HCT116 (cell line): ENCODE results near the gene AGBL3. TPM values are rescaled to one million over a fixed set of nuclear protein-coding genes. Genes with fewer than 3 reads are reported as not detected.

Experiments used
- ATAC-seq: fragments of 200-7000 bp; cut with Tn5 transposase; 2 replicates; pipeline ENCODE4 v1.9.1; 2020; ENCODE audit warnings: mild to moderate bottlenecking, moderate library complexity
- BruUV-seq: library from RNA; stranded (reverse); fragments of 400-500 nt; replicated peaks from 2 replicates; lab custom pipeline; 2021; lab: Mats Ljungman, UMichigan
- CTCF ChIA-PET: fragments of 300-600 bp; sonication (Branson Sonifier 250); formaldehyde crosslinking; loops from one replicate; lab custom pipeline; 2021; ENCODE audit warnings: antibody characterized with exemption; lab: Charles Lee
- POLR2A ChIA-PET: fragments of 300-600, 350-600 bp; sonication (Branson Sonifier 250); formaldehyde crosslinking; loops from one replicate; lab custom pipeline; 2021; ENCODE audit warnings: antibody characterized with exemption; lab: Charles Lee
- RAD21 ChIA-PET, 2 experiments: fragments of 300-600 bp; sonication (Branson Sonifier 250); formaldehyde crosslinking; loops; one replicate each; lab custom pipeline; 2023; ENCODE audit warnings: low total read pairs in 2 of 2; ENCODE audit not compliant: uncharacterized antibody in 2 of 2, unreplicated experiment in 2 of 2, low non-redundant PET in 1 of 2; lab: Charles Lee
- DNase-seq: peaks from one replicate; pipeline ENCODE4 v3.0.0-alpha.2; 2010; ENCODE audit warnings: low read depth, low spot score
- H2AFZ ChIP-seq: fragments of 200-600 bp; shearing (Covaris generic), sonication (generic); 2 replicates; pipeline ENCODE4 v1.6.1; 2017; ENCODE audit warnings: low read depth, mixed run types, mixed read lengths, antibody characterized with exemption, low read length; ENCODE audit not compliant: poor library complexity, severe bottlenecking
- H3K27ac ChIP-seq: 2 replicates; pipeline ENCODE4 v1.5.1; 2012; ENCODE audit warnings: low read depth, low read length
- H3K27me3 ChIP-seq: fragments of 200-600 bp; sonication (generic); 2 replicates; pipeline ENCODE4 v1.6.1; 2016; ENCODE audit warnings: mixed run types, low read length, mixed read lengths; ENCODE audit not compliant: insufficient read depth
- H3K36me3 ChIP-seq, 2 experiments: fragments of 200-500 bp in 1 of 2; fragments of 200-600 bp in 1 of 2; sonication (Bioruptor generic) in 1 of 2; sonication (generic) in 1 of 2; 2 replicates each; pipeline versions ENCODE4 v1.5.1 to v1.6.1; 2014 to 2016; ENCODE audit warnings: low read length in 2 of 2, inconsistent platforms in 1 of 2, mixed read lengths in 1 of 2, mixed run types in 1 of 2; ENCODE audit not compliant: insufficient read depth in 2 of 2, control insufficient read depth in 1 of 2
- H3K4me1 ChIP-seq, 2 experiments: fragments of 200-600 bp in 1 of 2; sonication (generic) in 1 of 2; 2 replicates each; pipeline versions ENCODE4 v1.5.1 to v1.6.1; 2012 to 2017; ENCODE audit warnings: low read length in 2 of 2, inconsistent platforms in 1 of 2, mild to moderate bottlenecking in 1 of 2, mixed read lengths in 1 of 2, mixed run types in 1 of 2, moderate library complexity in 1 of 2; ENCODE audit not compliant: insufficient read depth in 2 of 2, control insufficient read depth in 1 of 2
- H3K4me2 ChIP-seq: fragments of 200-600 bp; sonication (generic); 2 replicates; pipeline ENCODE4 v1.6.1; 2017; ENCODE audit warnings: mixed run types, low read length, mixed read lengths
- H3K4me3 ChIP-seq, 2 experiments: fragments of 200-600 bp in 1 of 2; sonication (generic) in 1 of 2; replicated peaks in 1 of 2; 2 replicates each; pipeline ENCODE4 v1.5.1; 2011 to 2016; ENCODE audit warnings: low read length in 2 of 2, control low read depth in 1 of 2, low read depth in 1 of 2, mild to moderate bottlenecking in 1 of 2, mixed read lengths in 1 of 2, mixed run types in 1 of 2
- H3K79me2 ChIP-seq: fragments of 200-600 bp; sonication (generic); 2 replicates; pipeline ENCODE4 v1.6.1; 2017; ENCODE audit warnings: mild to moderate bottlenecking, mixed run types, low read length, moderate library complexity, mixed read lengths; ENCODE audit not compliant: insufficient read depth
- H3K9ac ChIP-seq: fragments of 200-600 bp; sonication (generic); 2 replicates; pipeline ENCODE4 v1.6.1; 2016; ENCODE audit warnings: low read length, mixed read lengths
- H3K9me2 ChIP-seq: fragments of 200-600 bp; sonication (generic), shearing (Covaris generic); 2 replicates; pipeline ENCODE4 v1.6.1; 2017; ENCODE audit warnings: mixed run types, mild to moderate bottlenecking, moderate library complexity; ENCODE audit not compliant: insufficient read depth
- H3K9me3 ChIP-seq, 2 experiments: fragments of 200-500 bp in 1 of 2; fragments of 200-600 bp in 1 of 2; sonication (Bioruptor generic) in 1 of 2; sonication (generic) in 1 of 2; 2 replicates each; pipeline ENCODE4 v1.6.1; 2014 to 2017; ENCODE audit warnings: low read length in 2 of 2, mixed read lengths in 2 of 2, inconsistent platforms in 1 of 2, low read depth in 1 of 2, mild to moderate bottlenecking in 1 of 2, mixed run types in 1 of 2, moderate library complexity in 1 of 2; ENCODE audit not compliant: control insufficient read depth in 1 of 2, insufficient read depth in 1 of 2
- H4K20me1 ChIP-seq: fragments of 200-600 bp; sonication (generic), shearing (Covaris generic); 2 replicates; pipeline ENCODE4 v1.6.1; 2017; ENCODE audit warnings: mixed run types, mild to moderate bottlenecking, moderate library complexity; ENCODE audit not compliant: insufficient read depth
- CBX3 ChIP-seq: IDR thresholded peaks from 2 replicates; pipeline ENCODE4 v1.6.1; 2012; ENCODE audit warnings: low read depth
- CEBPB ChIP-seq: IDR thresholded peaks from 2 replicates; pipeline ENCODE4 v1.6.1; 2012; ENCODE audit warnings: low read depth
- CTCF ChIP-seq, 3 experiments: fragments of 200-600 bp in 1 of 3; sonication (generic) in 1 of 3; IDR thresholded peaks in 2 of 3; conservative IDR thresholded peaks in 1 of 3; 2 replicates each; pipeline ENCODE4 v1.5.1; 2012 to 2017; ENCODE audit warnings: low read depth in 2 of 3, low read length in 2 of 3, antibody characterized with exemption in 1 of 3, borderline replicate concordance in 1 of 3, control low read depth in 1 of 3, mild to moderate bottlenecking in 1 of 3, mixed read lengths in 1 of 3, mixed run types in 1 of 3, moderate library complexity in 1 of 3; ENCODE audit not compliant: insufficient read depth in 1 of 3
- EZH2phosphoT487 ChIP-seq: fragments of 200-600 bp; IDR thresholded peaks from 2 replicates; pipeline ENCODE4 v1.6.1; 2018; ENCODE audit warnings: antibody characterized with exemption, borderline replicate concordance
- JUND ChIP-seq: IDR thresholded peaks from 2 replicates; pipeline ENCODE4 v1.6.1; 2012
- ZFX ChIP-seq: fragments of 450-650 bp; IDR thresholded peaks from 2 replicates; pipeline ENCODE4 v1.6.1; 2017
- intact Hi-C: fragments of 100-400 bp; cut with micrococcal nuclease; formaldehyde crosslinking; loops from 2 replicates; pipeline ENCODE4 v1.10.0; 2022
- total RNA-seq: library from RNA; stranded (reverse); gene quantifications from one replicate; pipeline ENCODE4 v1.2.1, GENCODE V29; 2021; ENCODE audit not compliant: unreplicated experiment
- TF ChIP-seq, protein P1 (sequence below): IDR thresholded peaks from 2 replicates; pipeline ENCODE4 v1.6.1; 2012

AGBL3 gene
- total RNA-seq, 1 experiment from 2014 or later, result 1.9 TPM

GRCh38 chr7:135160098-135160857 is 174.0 kb downstream of the AGBL3 start (continued):
- TF ChIP-seq CTCF (IDR thresholded peaks at IDR 0.05 in 2 of 3, conservative IDR thresholded peaks at IDR 0.05 in 1 of 3; ENCODE audit: borderline replicate concordance in 1 of 3, insufficient read depth in 1 of 3, low read depth in 2 of 3, low read length in 2 of 3), result no peak
- TF ChIP-seq JUND, result no peak
- TF ChIP-seq, all 23 proteins: peak for 3

DNA sequence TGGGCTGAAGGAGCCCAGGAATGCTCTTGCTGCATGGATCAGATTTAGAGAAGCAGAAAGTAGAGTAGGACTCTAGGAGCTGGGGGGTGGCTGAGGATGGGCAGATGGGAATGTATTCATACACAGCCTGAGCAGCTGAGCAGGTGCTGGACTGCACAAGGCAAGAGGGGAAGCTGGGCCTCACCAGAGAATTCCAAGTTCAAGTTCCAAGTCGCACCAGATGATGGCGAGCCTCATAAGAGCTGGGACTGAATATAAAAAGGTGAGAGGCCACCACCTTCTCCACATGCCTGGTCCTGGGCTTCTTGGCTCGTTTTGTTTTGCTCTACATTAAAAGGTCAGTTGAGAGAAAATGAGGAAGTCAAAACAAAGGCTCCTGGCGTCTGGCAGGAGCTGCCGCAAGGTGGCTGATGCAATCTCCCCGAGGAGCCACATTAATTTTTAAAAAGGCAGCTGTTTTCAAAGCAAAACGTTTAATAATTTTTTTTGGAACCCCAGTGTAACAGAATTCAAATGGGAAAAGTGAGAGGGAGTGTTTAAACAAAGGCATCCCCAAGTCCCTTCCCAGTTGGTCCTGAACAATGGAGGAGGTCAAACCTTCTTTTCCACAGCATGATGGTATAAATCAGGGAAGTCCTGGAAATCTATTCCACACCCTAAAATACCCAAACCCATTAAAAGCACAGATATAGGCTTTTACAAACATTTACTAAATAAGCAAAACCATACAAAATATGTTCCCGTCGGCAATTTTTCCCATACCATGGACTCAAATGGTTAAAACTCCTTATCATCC is 174.7 kb downstream of the AGBL3 start:
- RAD21 ChIA-PET, result no interaction called here
- Histone ChIP-seq H3K4me1 (peaks cover 18 to 23% of the 10 kb centered on the region in 2 experiments), H3K27me3 (no peaks in the 10 kb centered on the region), H4K20me1 (no peaks in the 10 kb centered on the region)
- intact Hi-C loops, result loop anchor here (10.0 kb wide), 2 partner anchors 266 to 466 kb away; no protein-coding TSS in a partner anchor
- peak; percentile 26 for ATAC-seq
- TF ChIP-seq, protein P1, sequence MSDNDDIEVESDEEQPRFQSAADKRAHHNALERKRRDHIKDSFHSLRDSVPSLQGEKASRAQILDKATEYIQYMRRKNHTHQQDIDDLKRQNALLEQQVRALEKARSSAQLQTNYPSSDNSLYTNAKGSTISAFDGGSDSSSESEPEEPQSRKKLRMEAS, result no peak
- no peak for TF ChIP-seq CBX3
- TF ChIP-seq EZH2phosphoT487, result no peak
- no peak for TF ChIP-seq CEBPB
- no peak for TF ChIP-seq JUND
- TF ChIP-seq ZFX, result no peak
- TF ChIP-seq, all 23 proteins: peak for 0
- ChIA-PET CTCF (interaction anchor here (0.6 to 1.9 kb wide), 2 partner anchors 8 to 33 kb away, joined by 3 to 25 read pairs; no protein-coding TSS in a partner anchor), POLR2A (interaction anchor here (2.1 kb wide), 1 partner anchor 8 kb away, joined by 12 read pairs; no protein-coding TSS in a partner anchor)
- Histone ChIP-seq H3K9me2 (no peaks in the 10 kb centered on the region), H2AFZ (no peak overlapping the region), H3K9ac (no peak overlapping the region), H3K4me3 (no peak overlapping the region), H3K9me3 (peaks cover 0 to 11% of the 10 kb centered on the region in 2 experiments; a peak in 1 of 4 replicates), H3K36me3 (peaks cover 0 to 14% of the 10 kb centered on the region in 2 experiments; a peak in 1 of 4 replicates), H3K27ac (peak overlapping the region; percentile 50), H3K4me2 (peak overlapping the region; percentile 12; the same call in 1 of the 2 replicates), H3K79me2 (no peaks in the 10 kb centered on the region)
- BruUV-seq, result no TSS peak
- DNase-seq, result no peak
